IMR-90 (cell line): ENCODE measurements around the gene GALP. TPM values are rescaled to one million over a fixed set of nuclear protein-coding genes. Genes with fewer than 3 reads are reported as not detected.

ENCODE experiments used
- ATAC-seq: fragments of 200-7000 bp; cut with Tn5 transposase; 2 replicates; pipeline ENCODE4 v1.9.1; 2020; ENCODE audit warnings: low read depth, mild to moderate bottlenecking, moderate library complexity
- BruUV-seq: library from RNA; stranded (reverse); fragments of 400-500 nt; replicated peaks from 2 replicates; lab custom pipeline; 2021; lab: Mats Ljungman, UMichigan
- CTCF ChIA-PET: fragments of 300-600 bp; formaldehyde crosslinking; extraction: SDS; loops from one replicate; lab custom pipeline; 2021; ENCODE audit warnings: antibody characterized with exemption; lab: Yijun Ruan, JAX
- POLR2A ChIA-PET: fragments of 300-600 bp; sonication (Branson Sonifier 250); formaldehyde crosslinking; loops from one replicate; lab custom pipeline; 2022; ENCODE audit warnings: antibody characterized with exemption; ENCODE audit not compliant: unreplicated experiment; lab: Charles Lee
- DNase-seq: peaks from one replicate; pipeline ENCODE4 v3.0.0; 2013
- H2AFZ ChIP-seq: replicated peaks from 2 replicates; pipeline ENCODE3; 2013; ENCODE audit warnings: low read length, mild to moderate bottlenecking; ENCODE audit not compliant: poor library complexity
- H2AK5ac ChIP-seq: 2 replicates; pipeline ENCODE4 v1.6.1; 2013; ENCODE audit warnings: low read depth, low read length, inconsistent platforms
- H2AK9ac ChIP-seq: replicated peaks from 2 replicates; pipeline ENCODE3; 2013; ENCODE audit warnings: mild to moderate bottlenecking, low read depth, low read length, moderate library complexity; ENCODE audit not compliant: poor library complexity
- H2BK120ac ChIP-seq: 2 replicates; pipeline ENCODE4 v1.6.1; 2013; ENCODE audit warnings: low read depth, low read length, inconsistent platforms
- H2BK15ac ChIP-seq: 3 replicates; pipeline ENCODE4 v1.6.1; 2013; ENCODE audit warnings: low read depth, low read length, inconsistent platforms
- H2BK20ac ChIP-seq: 2 replicates; pipeline ENCODE4 v1.6.1; 2013; ENCODE audit warnings: low read depth, mild to moderate bottlenecking, inconsistent platforms, low read length, moderate library complexity
- H2BK5ac ChIP-seq: 2 replicates; pipeline ENCODE4 v1.6.1; 2013; ENCODE audit warnings: mild to moderate bottlenecking, low read depth, low read length, inconsistent platforms; ENCODE audit not compliant: poor library complexity, severe bottlenecking
- H3K14ac ChIP-seq: replicated peaks from 2 replicates; pipeline ENCODE4 v1.6.1; 2013; ENCODE audit warnings: low read depth, low read length, inconsistent platforms
- H3K18ac ChIP-seq: 2 replicates; pipeline ENCODE4 v1.6.1; 2013; ENCODE audit warnings: low read depth, low read length, control low read depth
- H3K23ac ChIP-seq: 2 replicates; pipeline ENCODE4 v1.6.1; 2013; ENCODE audit warnings: low read depth, low read length, inconsistent platforms
- H3K27ac ChIP-seq: 2 replicates; pipeline ENCODE4 v1.5.1; 2013; ENCODE audit warnings: mild to moderate bottlenecking, control low read depth, low read length; ENCODE audit not compliant: insufficient read depth
- H3K27me3 ChIP-seq: 2 replicates; pipeline ENCODE4 v1.6.1; 2013; ENCODE audit warnings: low read length; ENCODE audit not compliant: control insufficient read depth, insufficient read depth
- H3K36me3 ChIP-seq: 2 replicates; pipeline ENCODE4 v1.6.1; 2013; ENCODE audit warnings: low read length, mixed read lengths; ENCODE audit not compliant: control insufficient read depth, insufficient read depth
- H3K4ac ChIP-seq: 2 replicates; pipeline ENCODE4 v1.6.1; 2013; ENCODE audit warnings: low read depth, low read length, inconsistent platforms
- H3K4me1 ChIP-seq: 2 replicates; pipeline ENCODE4 v1.6.1; 2013; ENCODE audit warnings: low read length, mixed read lengths; ENCODE audit not compliant: control insufficient read depth, insufficient read depth
- H3K4me2 ChIP-seq: 2 replicates; pipeline ENCODE4 v1.6.1; 2013; ENCODE audit warnings: low read depth, mild to moderate bottlenecking, control low read depth, low read length, moderate library complexity
- H3K4me3 ChIP-seq: 2 replicates; pipeline ENCODE4 v1.5.1; 2013; ENCODE audit warnings: low read depth, mild to moderate bottlenecking, control low read depth, low read length, moderate library complexity; ENCODE audit not compliant: insufficient read depth
- H3K56ac ChIP-seq: 2 replicates; pipeline ENCODE4 v1.6.1; 2013; ENCODE audit warnings: low read length, inconsistent platforms; ENCODE audit not compliant: insufficient read depth; ENCODE audit errors: extremely low read depth
- H3K79me1 ChIP-seq, 2 experiments: 2 replicates each; pipeline ENCODE4 v1.6.1; 2013; ENCODE audit warnings: low read length in 2 of 2, inconsistent platforms in 1 of 2, low read depth in 1 of 2
- H3K9ac ChIP-seq: 2 replicates; pipeline ENCODE4 v1.6.1; 2013; ENCODE audit warnings: low read depth, low read length, control low read depth
- H3K9me1 ChIP-seq: 2 replicates; pipeline ENCODE4 v1.6.1; 2013; ENCODE audit warnings: low read length, inconsistent platforms; ENCODE audit not compliant: insufficient read depth
- H3K9me3 ChIP-seq: 2 replicates; pipeline ENCODE4 v1.6.1; 2013; ENCODE audit warnings: low read length; ENCODE audit not compliant: control insufficient read depth, insufficient read depth
- H4K20me1 ChIP-seq: 2 replicates; pipeline ENCODE4 v1.6.1; 2013; ENCODE audit warnings: low read length, inconsistent platforms; ENCODE audit not compliant: insufficient read depth
- H4K5ac ChIP-seq: 2 replicates; pipeline ENCODE4 v1.6.1; 2013; ENCODE audit warnings: mild to moderate bottlenecking, low read depth, low read length, control low read depth
- H4K8ac ChIP-seq, 2 experiments: 2 replicates each; pipeline ENCODE4 v1.6.1; 2013; ENCODE audit warnings: low read depth in 2 of 2, low read length in 2 of 2, control low read depth in 1 of 2, inconsistent platforms in 1 of 2
- H4K91ac ChIP-seq: 2 replicates; pipeline ENCODE4 v1.6.1; 2013; ENCODE audit warnings: low read depth, low read length, inconsistent platforms; ENCODE audit not compliant: insufficient read depth
- BHLHE40 ChIP-seq: fragments of 150-350 bp; IDR thresholded peaks from 2 replicates; pipeline ENCODE4 v1.6.1; 2016; ENCODE audit warnings: mild to moderate bottlenecking, low read depth, low read length
- CEBPB ChIP-seq: IDR thresholded peaks from 2 replicates; pipeline ENCODE4 v1.6.1; 2012; ENCODE audit warnings: low read depth, low read length, improper control_type of control experiment
- CHD1 ChIP-seq: IDR thresholded peaks from 2 replicates; pipeline ENCODE4 v1.6.1; 2012; ENCODE audit warnings: low read depth, low read length, improper control_type of control experiment
- CTCF ChIP-seq: conservative IDR thresholded peaks from 2 replicates; pipeline ENCODE4 v1.5.1; 2012; ENCODE audit warnings: mild to moderate bottlenecking, low read depth, low read length, improper control_type of control experiment
- FOS ChIP-seq: fragments of 150-350 bp; IDR thresholded peaks from 2 replicates; pipeline ENCODE4 v1.6.1; 2016; ENCODE audit warnings: low read depth, low read length
- MAFK ChIP-seq: IDR thresholded peaks from 2 replicates; pipeline ENCODE4 v1.6.1; 2012; ENCODE audit warnings: low read depth, low read length, improper control_type of control experiment
- MAZ ChIP-seq: IDR thresholded peaks from 2 replicates; pipeline ENCODE4 v1.6.1; 2012; ENCODE audit warnings: low read depth, mild to moderate bottlenecking, low read length, improper control_type of control experiment, moderate library complexity, borderline replicate concordance
- MXI1 ChIP-seq: IDR thresholded peaks from 2 replicates; pipeline ENCODE4 v1.6.1; 2012; ENCODE audit warnings: low read depth, mild to moderate bottlenecking, low read length, moderate library complexity, borderline replicate concordance
- NFE2L2 ChIP-seq: fragments of 150-350 bp; IDR thresholded peaks from 2 replicates; pipeline ENCODE4 v1.6.1; 2016; ENCODE audit warnings: low read depth, mild to moderate bottlenecking, low read length
- POLR2A ChIP-seq: IDR thresholded peaks from 2 replicates; pipeline ENCODE4 v1.6.1; 2012; ENCODE audit warnings: mild to moderate bottlenecking, low read depth, low read length
- RAD21 ChIP-seq: IDR thresholded peaks from 2 replicates; pipeline ENCODE4 v1.6.1; 2012; ENCODE audit warnings: low read length, improper control_type of control experiment
- RCOR1 ChIP-seq: IDR thresholded peaks from 2 replicates; pipeline ENCODE4 v1.6.1; 2012; ENCODE audit warnings: mild to moderate bottlenecking, low read length, improper control_type of control experiment; ENCODE audit not compliant: insufficient replicate concordance
- RFX5 ChIP-seq: IDR thresholded peaks from 2 replicates; pipeline ENCODE4 v1.8.0; 2012; ENCODE audit warnings: low read depth, mild to moderate bottlenecking, low read length, moderate library complexity
- SMC3 ChIP-seq: fragments of 150-350 bp; IDR thresholded peaks from 2 replicates; pipeline ENCODE4 v1.6.1; 2016; ENCODE audit warnings: low read depth, mild to moderate bottlenecking, antibody characterized with exemption, low read length, moderate library complexity
- USF2 ChIP-seq: fragments of 150-350 bp; IDR thresholded peaks from 2 replicates; pipeline ENCODE4 v1.6.1; 2017; ENCODE audit warnings: mild to moderate bottlenecking, antibody characterized with exemption, low read length, low read depth
- WGBS, 2 experiments: methylation state at CpG; one replicate each; pipeline versions ENCODE4 v1.1.5 to v1.1.7; 2013; ENCODE audit warnings: missing lambda C conversion rate in 2 of 2; ENCODE audit not compliant: insufficient read length in 1 of 2; ENCODE audit errors: extremely low coverage in 2 of 2; 5-methylcytosine and 5-hydroxymethylcytosine counted together
- dilution Hi-C: fragments of 300-500 bp; cut with HindIII; formaldehyde crosslinking; loops from one replicate; pipeline ENCODE4 v1.14.3; 2018; ENCODE audit warnings: low sequenced_read_pairs; ENCODE audit not compliant: unreplicated experiment
- in situ Hi-C: fragments of 300-500 bp; cut with MboI; formaldehyde crosslinking; loops from 3 replicates; pipeline ENCODE4 v1.14.3; 2019; ENCODE audit warnings: low sequenced_read_pairs, inconsistent platforms, mixed read lengths
- intact Hi-C: fragments of 100-400 bp; cut with micrococcal nuclease; formaldehyde crosslinking; loops from 2 replicates; pipeline ENCODE4 v1.10.0; 2022
- polyA plus RNA-seq, 3 experiments: library from polyadenylated mRNA; depleted of rRNA; stranded (reverse); fragments of >200 nt; gene quantifications; 2 replicates each; pipeline ENCODE4 v1.2.3, GENCODE V29; 2012; ENCODE audit warnings: low replicate concordance in 1 of 3
- total RNA-seq: library from RNA; depleted of rRNA; stranded (reverse); fragments of >200 nt; gene quantifications from 2 replicates; pipeline ENCODE4 v1.2.3, GENCODE V29; 2012
- TF ChIP-seq, protein P1 (sequence below): fragments of 150-350 bp; IDR thresholded peaks from 2 replicates; pipeline ENCODE4 v1.6.1; 2016; ENCODE audit warnings: low read depth, mild to moderate bottlenecking, low read length, moderate library complexity, borderline replicate concordance

GALP gene
- total and polyA plus RNA-seq, 2 of the 4 experiments (the other 2 are of a cell fraction): not detected

GRCh38 chr19:56209091-56209490, 33.3 kb downstream of the GALP start:
- dilution Hi-C loops: no loop called here
- CTCF ChIA-PET: no interaction called here

More at GRCh38 chr19:56209091-56209490, 33.3 kb downstream of the GALP start:
- Histone ChIP-seq H3K4ac (no peak overlapping the region), H3K56ac (no peak overlapping the region), H2BK20ac (no peak overlapping the region), H3K18ac (no peak overlapping the region), H4K5ac (no peak overlapping the region), H4K8ac (no peak overlapping the region), H3K9me3 (no peaks in the 10 kb centered on the region), H2BK120ac (no peak overlapping the region), H3K4me3 (no peak overlapping the region), H4K91ac (no peak overlapping the region), H3K4me1 (no peaks in the 10 kb centered on the region), H3K79me1 (no peaks in the 10 kb centered on the region), H3K4me2 (no peak overlapping the region), H3K9me1 (no peaks in the 10 kb centered on the region), H2AK9ac (no peak overlapping the region), H3K23ac (no peak overlapping the region), H3K27ac (no peak overlapping the region), H2BK5ac (no peak overlapping the region), H4K20me1 (no peaks in the 10 kb centered on the region), H3K9ac (no peak overlapping the region), H3K36me3 (no peaks in the 10 kb centered on the region), H3K27me3 (no peaks in the 10 kb centered on the region), H3K14ac (no peak overlapping the region), H2AFZ (no peak overlapping the region), H2AK5ac (no peak overlapping the region), H2BK15ac (no peak overlapping the region)
- POLR2A ChIA-PET: no interaction called here
- in situ Hi-C loops: no loop called here
- DNase-seq: no peak
- 86% methylated on average over 6 of the region's 12 CpGs; no CpG with 5 or more reads in 1 of the 2 experiments for WGBS, 2 experiments
- TF ChIP-seq CHD1: no peak
- no peak for TF ChIP-seq CTCF
- TF ChIP-seq MAZ: no peak
- TF ChIP-seq POLR2A: no peak
- TF ChIP-seq, protein P1, sequence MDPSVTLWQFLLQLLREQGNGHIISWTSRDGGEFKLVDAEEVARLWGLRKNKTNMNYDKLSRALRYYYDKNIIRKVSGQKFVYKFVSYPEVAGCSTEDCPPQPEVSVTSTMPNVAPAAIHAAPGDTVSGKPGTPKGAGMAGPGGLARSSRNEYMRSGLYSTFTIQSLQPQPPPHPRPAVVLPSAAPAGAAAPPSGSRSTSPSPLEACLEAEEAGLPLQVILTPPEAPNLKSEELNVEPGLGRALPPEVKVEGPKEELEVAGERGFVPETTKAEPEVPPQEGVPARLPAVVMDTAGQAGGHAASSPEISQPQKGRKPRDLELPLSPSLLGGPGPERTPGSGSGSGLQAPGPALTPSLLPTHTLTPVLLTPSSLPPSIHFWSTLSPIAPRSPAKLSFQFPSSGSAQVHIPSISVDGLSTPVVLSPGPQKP: no peak
- no peak for TF ChIP-seq BHLHE40
- no peak for TF ChIP-seq FOS
- TF ChIP-seq RCOR1: no peak
- no peak for TF ChIP-seq SMC3
- no peak for TF ChIP-seq MAFK
- TF ChIP-seq RAD21: no peak
- TF ChIP-seq NFE2L2: no peak
- no peak for TF ChIP-seq MXI1
- no peak for TF ChIP-seq RFX5
- no peak for TF ChIP-seq USF2
- TF ChIP-seq CEBPB: no peak
- intact Hi-C loops: no loop called here
- no TSS peak for BruUV-seq
- no peak for ATAC-seq
